Measurements from ENCODE around the gene FAM161A.

FAM161A gene

DNA sequence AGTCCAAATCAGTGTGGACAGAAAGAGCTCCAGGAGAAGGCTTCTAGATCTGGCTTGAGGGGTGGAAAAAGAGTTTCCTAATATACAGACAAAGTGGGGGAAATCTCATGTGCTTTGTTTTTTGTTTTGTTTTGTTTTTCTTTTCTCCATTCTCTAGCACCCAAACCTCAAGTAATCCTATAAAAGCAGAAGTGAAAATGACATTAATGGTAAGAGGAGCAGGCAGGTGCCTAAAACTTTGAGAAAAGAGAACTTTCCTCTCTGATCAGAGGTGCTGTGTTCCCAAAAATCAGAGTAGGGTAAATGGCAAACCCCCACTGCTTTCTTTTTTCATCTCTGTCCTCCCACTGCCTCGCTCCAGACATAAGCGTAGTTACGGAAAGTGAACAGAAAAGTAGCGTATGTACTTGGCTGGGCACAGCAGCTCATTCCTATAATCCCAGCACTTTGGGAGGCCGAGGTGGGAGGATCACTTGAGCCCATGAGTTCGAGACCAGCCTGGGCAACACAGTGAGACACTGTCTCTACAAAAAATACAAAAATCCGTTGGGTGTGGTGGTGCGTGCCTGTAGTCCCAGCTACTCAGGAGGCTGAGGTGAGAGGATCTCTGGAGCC, 77.8 kb downstream of the FAM161A start:
- peak; percentile 18 for DNase-seq
